ENCODE measurements around the gene LRRFIP2.
A peak's percentile ranks its signal among the peaks of the same experiment; 100 is the strongest.
"Not testable (repeated sequence)": the region's sequence is repeated elsewhere in the genome, so short reads cannot be mapped to it uniquely, and the experiment has no call there.

LRRFIP2 gene

DNA sequence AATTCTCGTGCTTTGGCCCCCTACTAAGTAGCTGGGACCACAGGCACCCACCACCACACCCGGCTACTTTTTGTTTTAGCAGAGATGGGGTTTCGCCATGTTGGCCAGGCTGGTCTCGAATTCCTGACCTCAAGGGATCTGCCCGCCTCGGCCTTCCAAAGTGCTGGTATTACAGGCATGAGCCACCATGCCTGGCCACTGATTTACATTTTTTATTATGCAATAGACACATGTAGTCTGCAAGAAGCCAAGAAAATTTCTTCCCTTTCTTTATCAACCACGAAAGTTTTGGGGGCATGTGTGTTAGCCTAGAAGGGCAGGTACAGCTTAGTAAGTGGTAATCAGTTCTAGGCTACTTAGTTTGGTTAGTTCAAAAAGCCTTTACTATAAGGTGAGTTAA lies 51.1 kb downstream of the LRRFIP2 start:
- H3K36me3 ChIP-seq: peaks cover 0 to 6% (median 0%) of the 10 kb centered on the region in 3 donors
- TF ChIP-seq, protein P1, sequence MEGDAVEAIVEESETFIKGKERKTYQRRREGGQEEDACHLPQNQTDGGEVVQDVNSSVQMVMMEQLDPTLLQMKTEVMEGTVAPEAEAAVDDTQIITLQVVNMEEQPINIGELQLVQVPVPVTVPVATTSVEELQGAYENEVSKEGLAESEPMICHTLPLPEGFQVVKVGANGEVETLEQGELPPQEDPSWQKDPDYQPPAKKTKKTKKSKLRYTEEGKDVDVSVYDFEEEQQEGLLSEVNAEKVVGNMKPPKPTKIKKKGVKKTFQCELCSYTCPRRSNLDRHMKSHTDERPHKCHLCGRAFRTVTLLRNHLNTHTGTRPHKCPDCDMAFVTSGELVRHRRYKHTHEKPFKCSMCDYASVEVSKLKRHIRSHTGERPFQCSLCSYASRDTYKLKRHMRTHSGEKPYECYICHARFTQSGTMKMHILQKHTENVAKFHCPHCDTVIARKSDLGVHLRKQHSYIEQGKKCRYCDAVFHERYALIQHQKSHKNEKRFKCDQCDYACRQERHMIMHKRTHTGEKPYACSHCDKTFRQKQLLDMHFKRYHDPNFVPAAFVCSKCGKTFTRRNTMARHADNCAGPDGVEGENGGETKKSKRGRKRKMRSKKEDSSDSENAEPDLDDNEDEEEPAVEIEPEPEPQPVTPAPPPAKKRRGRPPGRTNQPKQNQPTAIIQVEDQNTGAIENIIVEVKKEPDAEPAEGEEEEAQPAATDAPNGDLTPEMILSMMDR (IDR thresholded peaks at IDR 0.05): no peak
- H3K27ac ChIP-seq: no peak overlapping the region
- H3K4me1 ChIP-seq: peaks cover 0 to 30% (median 1%) of the 10 kb centered on the region in 4 donors
- no peaks in the 10 kb centered on the region for H3K27me3 ChIP-seq
- H3K4me3 ChIP-seq: no peak overlapping the region
- intact Hi-C loops (cut with DNase I; ENCODE audit: low total_unique reads): no loop called here
- no peaks in the 10 kb centered on the region for H3K9me3 ChIP-seq
- DNase-seq: no peak

DNA sequence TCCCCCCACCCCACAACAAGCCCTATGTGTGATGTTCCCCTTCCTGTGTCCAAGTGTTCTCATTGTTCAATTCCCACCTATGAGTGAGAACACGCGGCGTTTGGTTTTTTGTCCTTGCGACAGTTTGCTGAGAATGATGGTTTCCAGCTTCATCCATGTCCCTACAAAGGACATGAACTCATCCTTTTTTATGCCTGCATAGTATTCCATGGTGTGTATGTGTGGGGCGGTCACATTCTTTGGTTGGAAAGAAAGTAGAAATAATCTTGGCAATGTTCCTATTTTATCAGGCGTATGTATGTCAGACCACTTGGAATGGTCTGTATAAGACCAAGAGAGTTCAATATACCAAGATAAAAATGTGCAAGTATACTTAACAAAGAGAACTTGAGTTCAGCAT lies 52.3 kb downstream of the LRRFIP2 start:
- DNase-seq; H3K36me3 ChIP-seq; intact Hi-C loops (cut with DNase I; ENCODE audit: low total_unique reads); H3K9me3 ChIP-seq; H3K27ac ChIP-seq; H3K4me3 ChIP-seq; H3K27me3 ChIP-seq: not testable (repeated sequence)
- H3K4me1 ChIP-seq: peaks cover 0 to 25% (median 1%) of the 10 kb centered on the region in 4 donors

DNA sequence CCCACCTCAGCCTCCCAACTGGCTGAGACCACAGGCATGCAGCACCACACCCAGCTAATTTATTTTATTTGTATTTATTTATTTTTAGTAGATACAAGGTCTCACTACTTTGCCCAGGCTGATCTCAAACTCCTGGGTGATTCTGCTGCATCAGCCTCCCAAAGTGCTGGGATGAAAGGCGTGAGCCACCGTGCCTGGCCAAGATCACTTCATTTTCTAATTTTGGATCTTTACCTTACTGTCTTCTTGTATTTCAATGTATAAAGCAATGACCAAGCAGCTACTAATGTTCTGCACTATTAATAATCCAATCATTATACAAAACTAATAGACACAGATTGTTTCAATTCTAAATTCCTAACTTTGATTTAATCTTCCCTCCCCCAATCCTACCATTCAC lies 56.2 kb downstream of the LRRFIP2 start:
- TF ChIP-seq, protein P1 (IDR thresholded peaks at IDR 0.05): no peak
- H3K9me3 ChIP-seq: no peaks in the 10 kb centered on the region
- peaks cover 0 to 33% (median 5%) of the 10 kb centered on the region in 4 donors for H3K4me1 ChIP-seq
- peak overlapping the region in 1 of 2 donors; percentile 9 for H3K27ac ChIP-seq
- H3K36me3 ChIP-seq: peaks cover 0 to 6% (median 0%) of the 10 kb centered on the region in 3 donors
- H3K4me3 ChIP-seq: no peak overlapping the region
- H3K27me3 ChIP-seq: no peaks in the 10 kb centered on the region
- no peak for DNase-seq
- intact Hi-C loops (cut with DNase I; ENCODE audit: low total_unique reads): no loop called here

DNA sequence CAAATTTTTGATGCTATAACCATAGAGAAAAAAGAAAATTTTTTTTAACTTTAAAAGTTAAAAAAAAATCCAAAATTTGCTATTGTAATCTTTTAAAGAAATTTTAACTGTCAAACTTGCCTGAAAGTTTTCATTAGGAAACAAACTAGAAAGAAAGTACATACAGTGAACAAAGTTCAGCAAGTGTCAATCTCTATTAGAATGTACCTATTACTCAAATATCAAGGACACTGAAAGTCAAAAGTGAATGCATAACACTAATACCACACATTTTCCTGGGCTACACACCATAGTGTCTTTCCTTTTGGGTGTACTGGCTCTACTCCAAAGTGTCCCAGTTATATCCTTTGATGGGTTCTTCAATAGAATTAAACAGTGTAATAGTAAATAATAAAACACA lies 56.8 kb downstream of the LRRFIP2 start:
- Histone ChIP-seq H3K4me3 (no peak overlapping the region), H3K36me3 (peaks cover 0 to 6% (median 0%) of the 10 kb centered on the region in 3 donors), H3K9me3 (no peaks in the 10 kb centered on the region), H3K4me1 (peaks cover 0 to 39% (median 5%) of the 10 kb centered on the region in 4 donors), H3K27me3 (no peaks in the 10 kb centered on the region), H3K27ac (peak overlapping the region in 1 of 2 donors; percentile 9)
- intact Hi-C loops (cut with DNase I; ENCODE audit: low total_unique reads): no loop called here
- no peak for DNase-seq
- TF ChIP-seq, protein P1 (IDR thresholded peaks at IDR 0.05): no peak

DNA sequence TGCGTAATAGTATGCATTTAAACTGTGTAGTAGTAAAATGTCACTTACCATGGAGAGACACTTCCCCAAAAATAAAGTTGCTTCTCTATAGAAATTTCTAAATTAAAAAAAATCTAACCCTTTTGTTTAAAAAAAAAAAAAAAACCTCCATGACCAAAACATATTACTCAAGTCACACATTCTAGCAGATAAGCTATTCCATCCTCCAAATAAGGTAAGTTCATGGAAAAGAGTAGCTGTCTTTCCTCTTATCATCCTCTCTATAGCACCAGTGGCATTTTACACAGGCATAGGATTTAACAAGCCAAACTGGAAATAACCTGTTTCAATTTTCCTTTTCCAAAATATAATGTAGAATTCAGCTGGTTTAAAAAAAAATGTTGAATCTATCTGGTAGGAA lies 57.4 kb downstream of the LRRFIP2 start:
- Histone ChIP-seq H3K36me3 (peaks cover 0 to 6% (median 0%) of the 10 kb centered on the region in 3 donors), H3K4me3 (no peak overlapping the region), H3K27ac (no peak overlapping the region), H3K4me1 (peaks cover 0 to 43% (median 5%) of the 10 kb centered on the region in 4 donors), H3K27me3 (no peaks in the 10 kb centered on the region), H3K9me3 (no peaks in the 10 kb centered on the region)
- TF ChIP-seq, protein P1 (IDR thresholded peaks at IDR 0.05): no peak
- intact Hi-C loops (cut with DNase I; ENCODE audit: low total_unique reads): no loop called here
- DNase-seq: no peak

DNA sequence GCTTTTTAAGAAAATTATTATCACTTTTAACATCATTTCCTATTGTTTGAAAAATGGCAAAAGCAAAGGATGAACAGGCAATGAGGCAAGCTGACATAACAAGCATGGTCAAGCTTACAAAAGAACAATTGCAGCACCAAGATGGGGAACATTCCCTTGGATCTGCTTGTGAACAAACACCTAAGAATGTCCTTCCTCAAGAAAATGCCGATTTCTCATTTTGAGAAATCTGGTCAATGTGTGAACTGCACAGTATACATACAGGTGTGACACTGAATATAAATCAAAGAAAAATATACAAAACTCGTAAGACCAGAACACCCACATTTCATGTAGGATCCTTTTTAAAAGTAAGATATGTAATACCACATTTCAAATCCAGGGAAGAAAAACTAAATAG lies 58.9 kb downstream of the LRRFIP2 start:
- intact Hi-C loops (cut with DNase I; ENCODE audit: low total_unique reads): no loop called here
- peaks cover 0 to 57% (median 5%) of the 10 kb centered on the region in 4 donors for H3K4me1 ChIP-seq

More for the DNA sequence above, 58.9 kb downstream of the LRRFIP2 start:
- Histone ChIP-seq H3K9me3 (no peaks in the 10 kb centered on the region), H3K27me3 (no peaks in the 10 kb centered on the region), H3K36me3 (no peaks in the 10 kb centered on the region), H3K27ac (peak overlapping the region; percentile 70 to 73), H3K4me3 (no peak overlapping the region)
- TF ChIP-seq, protein P1 (IDR thresholded peaks at IDR 0.05): no peak
- no peak for DNase-seq

Measured in tibial artery (tissue), 4 donors.